GM03348 (cell line): ENCODE measurements around the gene FRMPD1.
"Not testable (repeated sequence)": the region's sequence is repeated elsewhere in the genome, so short reads cannot be mapped to it uniquely, and the experiment has no call there.

Experiments used
- DNase-seq: peaks from one replicate; pipeline ENCODE4 v3.0.0; 2012; ENCODE audit warnings: low spot score

FRMPD1 gene, protein sequence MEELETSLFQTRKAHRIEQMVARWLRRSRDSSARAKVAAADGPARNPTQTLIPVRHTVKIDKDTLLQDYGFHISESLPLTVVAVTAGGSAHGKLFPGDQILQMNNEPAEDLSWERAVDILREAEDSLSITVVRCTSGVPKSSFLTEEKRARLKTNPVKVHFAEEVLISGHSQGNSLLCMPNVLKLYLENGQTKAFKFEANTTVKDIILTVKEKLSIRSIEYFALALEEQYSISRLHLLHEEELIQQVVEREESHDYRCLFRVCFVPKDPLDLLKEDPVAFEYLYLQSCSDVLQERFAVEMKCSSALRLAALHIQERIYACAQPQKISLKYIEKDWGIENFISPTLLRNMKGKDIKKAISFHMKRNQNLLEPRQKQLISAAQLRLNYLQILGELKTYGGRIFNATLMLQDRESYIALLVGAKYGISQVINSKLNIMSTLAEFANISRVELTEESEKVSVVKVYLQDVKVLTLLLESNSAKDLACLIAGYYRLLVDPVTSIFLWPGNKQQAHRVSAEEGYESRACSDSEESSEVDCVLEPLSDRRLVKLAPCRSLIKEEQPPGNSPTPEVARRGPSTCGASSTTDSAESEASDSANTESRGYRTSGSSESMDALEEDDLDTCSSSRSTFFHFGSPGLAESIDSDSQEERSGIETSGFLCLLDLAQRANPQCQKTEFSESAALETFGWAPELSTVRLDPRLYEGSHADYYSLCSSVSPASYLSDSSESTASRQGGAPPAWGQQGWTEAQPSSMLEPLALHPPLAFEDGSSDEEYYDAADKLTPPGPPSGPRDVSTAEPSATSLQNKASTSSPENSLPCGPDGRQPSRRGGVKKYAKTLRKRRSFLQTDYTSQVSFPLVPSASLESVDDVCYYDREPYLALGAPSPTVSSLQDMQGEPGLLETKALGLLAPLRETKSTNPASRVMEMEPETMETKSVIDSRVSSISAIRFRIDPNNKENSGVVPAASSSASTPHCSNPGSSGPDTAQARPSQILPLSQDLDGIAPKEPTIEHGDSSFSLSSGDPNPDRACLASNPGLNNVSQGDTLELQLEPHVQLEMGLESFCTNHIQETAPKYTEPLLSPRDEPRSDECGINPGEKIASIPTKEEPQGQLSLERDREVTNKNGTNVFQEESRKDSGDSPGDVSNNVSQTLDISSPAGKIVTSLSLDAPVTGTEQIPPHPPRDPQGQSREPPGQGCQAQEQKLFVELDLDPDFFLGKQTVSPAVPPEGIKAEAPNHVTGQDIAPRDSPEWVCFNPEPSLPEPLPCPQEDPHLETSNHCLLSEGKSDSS (N-terminal part only)

DNA sequence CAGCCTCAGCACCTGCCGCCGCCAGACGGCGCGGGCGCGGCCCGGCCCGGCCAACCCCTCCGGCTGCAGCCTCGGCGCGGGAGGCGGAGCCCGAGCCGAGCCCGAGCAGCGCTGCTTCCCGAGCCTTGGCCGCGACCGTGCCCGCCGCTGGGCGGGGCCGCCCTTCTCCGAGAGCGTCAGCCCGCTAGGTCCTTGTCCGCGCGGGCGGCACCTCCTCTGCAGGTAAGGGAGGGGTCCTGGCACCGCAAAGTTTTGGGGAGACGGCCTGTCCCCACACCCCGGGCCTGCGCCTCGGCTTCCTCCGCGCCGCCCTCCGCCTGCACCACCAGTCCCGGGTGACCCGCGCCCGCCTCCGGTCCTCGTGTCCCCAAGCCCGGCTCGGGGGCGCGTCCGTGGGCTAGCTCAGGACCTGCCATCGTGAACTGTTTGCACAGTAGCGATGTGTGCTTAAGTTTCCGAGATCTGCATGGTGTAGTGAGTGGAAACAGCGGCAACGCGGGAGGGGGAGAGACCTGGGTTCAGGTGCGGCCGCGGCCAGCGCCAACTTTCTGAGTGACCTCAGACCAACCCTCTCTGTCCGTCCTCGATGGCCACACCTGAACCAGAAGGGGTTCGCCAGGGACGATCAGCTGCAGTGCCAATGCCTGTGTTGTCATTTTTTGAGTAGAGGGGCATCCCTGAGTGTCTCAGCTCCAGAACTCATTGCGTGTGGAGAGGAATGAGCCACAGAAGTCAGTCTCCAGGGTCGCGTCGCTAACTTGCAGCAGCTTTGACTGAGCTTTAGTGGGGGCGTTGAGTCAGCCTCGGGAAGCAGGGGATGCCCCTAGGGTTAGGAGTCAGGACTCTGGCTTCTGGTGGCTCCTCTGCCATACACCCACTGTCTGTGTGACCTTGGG lies at the start of gene FRMPD1:
Gene FRMPD1, plus strand, starts transcription at position 82 of the 896 bp plus-strand sequence. CDS start 41,688 bp downstream, outside the sequence.
- peak; percentile 88 for DNase-seq

DNA sequence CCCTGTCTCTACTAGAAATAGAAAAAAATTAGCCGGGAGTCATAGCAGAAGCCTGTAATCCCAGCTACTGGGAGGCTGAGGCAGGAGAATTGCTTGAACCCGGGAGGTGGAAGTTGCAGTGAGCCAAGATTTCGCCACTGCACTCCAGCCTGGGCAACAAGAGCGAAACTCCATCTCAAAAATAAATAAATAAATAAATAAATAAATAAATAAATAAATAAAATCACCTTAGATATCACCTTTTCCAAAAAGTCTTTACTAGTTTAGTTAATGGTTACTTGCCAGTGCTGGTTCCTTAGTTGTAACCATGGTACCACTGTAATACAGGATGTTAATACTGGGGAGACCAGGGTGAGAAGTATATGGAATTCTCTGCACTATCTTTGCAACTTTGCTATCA lies 48.7 kb upstream of the FRMPD1 start:
- not testable (repeated sequence) for DNase-seq

DNA sequence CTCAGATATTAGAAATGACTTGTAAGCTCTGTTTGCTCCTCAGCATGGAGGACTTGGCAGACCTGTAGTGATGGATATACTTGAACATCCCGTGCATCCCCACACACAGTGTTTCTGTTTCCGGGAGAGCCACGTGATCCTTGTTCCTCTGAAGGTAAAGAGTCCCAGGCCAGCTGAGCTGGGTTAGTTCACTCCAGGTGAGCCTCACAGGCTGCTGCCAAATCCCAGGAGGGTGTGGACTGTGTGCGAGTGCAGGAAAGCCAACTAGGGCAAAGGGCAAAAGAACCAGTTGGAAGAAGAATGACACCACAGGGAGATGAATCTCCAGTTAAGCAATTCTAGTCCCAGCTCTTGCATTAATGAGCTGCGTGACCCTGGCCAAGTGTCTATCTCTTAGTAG lies 47.9 kb upstream of the FRMPD1 start:
- no peak for DNase-seq

DNA sequence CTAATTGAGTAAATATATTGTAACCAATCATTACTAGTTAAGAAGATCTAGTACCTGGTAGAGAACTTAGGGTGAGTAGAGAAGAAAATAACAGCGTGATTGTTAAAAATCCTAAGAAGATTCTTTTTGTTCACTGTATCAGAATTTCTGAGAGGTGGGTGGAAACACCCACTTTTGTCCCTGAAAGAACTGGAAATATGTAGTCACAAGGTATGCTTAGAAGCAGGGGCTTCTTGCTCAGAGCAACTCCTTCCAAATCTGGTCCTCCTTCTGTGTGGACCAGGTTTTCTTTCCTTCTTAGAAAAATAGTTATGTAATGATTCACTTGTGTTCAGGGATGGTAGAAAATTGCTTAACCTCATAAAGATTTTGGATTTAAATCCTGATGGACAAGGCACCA lies 46.5 kb upstream of the FRMPD1 start:
- peak; percentile 13 for DNase-seq

DNA sequence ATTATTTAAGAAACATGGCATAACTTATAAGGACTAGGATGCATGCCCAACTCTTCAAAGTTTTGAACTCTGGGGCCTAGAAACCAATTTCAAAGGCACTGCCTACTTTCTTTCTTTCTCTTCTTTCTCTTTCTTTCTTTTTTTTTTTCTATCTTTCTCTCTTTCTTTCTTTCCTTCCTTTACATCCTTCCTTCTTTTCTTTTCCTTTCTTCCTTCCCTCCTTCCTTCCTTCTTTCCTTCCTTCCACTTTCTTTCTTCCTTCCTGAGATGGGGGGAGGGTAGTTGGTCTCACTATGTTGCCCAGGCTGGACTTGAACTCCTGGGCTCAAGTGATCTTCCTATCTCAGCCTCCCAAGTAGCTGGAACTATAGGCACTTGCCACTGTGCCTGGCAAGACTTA lies 42.5 kb upstream of the FRMPD1 start:
- no peak for DNase-seq

DNA sequence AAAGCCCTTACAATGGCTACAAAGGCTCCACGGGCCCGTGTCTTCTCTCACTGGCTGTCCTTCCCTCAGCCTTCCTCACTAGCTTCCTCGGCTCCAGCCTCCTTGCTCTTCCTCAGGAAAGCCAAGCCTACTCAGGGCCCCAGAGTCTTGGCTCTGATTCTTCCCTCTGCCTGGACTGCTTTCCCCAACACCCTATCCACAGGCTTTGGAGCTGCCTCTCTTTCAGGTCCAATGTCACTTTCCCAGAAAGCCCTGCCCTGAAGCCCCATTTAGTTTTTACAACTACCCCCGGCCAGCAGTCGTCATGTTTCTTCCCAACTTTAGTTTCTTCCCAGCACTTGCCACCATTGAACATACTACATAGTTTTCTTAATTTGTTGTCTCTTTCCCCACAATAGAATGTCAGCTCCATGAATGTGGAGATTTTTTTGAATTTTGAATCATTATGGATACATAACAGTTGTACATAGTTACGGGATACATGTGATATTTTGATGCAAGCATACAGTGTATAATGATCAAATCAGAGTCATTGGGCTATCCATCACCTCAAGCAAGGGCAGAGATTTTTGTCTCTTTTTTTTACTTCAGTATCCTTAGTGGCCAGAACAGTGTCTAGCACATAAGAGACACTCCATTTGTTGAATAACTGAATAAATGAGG lies 40.9 kb upstream of the FRMPD1 start:
- DNase-seq = no peak

DNA sequence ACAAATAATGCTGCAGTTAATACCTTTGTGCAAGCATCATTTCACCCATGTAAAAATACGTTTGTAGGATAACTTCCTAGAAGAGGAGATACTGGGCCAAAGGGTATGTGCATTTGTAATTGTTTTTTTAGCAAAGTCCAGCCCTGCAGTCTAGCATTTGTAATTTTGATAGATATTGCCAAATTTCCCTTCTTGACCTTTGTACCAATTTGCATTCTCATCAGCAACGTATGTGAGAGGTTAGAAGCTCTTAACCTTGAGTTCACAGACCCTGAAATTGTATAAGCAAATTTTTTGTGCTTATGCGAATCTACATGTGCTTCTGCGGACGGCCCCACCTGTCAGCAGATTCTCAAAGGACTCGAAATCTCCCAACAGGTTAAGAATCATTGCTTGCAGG lies 39.7 kb upstream of the FRMPD1 start:
- DNase-seq = no peak

DNA sequence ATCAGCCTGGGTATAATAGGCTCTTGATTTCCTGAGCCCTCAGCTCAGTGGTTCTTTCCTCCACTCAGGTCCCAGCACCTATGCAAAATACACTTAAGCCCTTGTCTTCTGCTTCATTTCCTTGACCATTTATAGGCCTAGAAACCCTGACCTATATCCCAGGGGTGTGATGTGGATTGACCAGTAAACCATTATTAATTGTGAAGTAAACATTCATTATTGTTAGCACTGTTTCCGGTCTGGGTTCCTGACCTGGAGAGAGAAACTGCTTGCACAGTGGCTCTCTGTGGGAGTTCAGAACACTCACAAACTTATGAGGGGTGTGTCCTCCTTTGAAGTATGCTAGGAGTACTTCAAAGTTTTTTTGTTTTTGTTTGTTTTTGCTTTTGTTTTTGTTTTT lies 38.8 kb upstream of the FRMPD1 start:
- no peak for DNase-seq

DNA sequence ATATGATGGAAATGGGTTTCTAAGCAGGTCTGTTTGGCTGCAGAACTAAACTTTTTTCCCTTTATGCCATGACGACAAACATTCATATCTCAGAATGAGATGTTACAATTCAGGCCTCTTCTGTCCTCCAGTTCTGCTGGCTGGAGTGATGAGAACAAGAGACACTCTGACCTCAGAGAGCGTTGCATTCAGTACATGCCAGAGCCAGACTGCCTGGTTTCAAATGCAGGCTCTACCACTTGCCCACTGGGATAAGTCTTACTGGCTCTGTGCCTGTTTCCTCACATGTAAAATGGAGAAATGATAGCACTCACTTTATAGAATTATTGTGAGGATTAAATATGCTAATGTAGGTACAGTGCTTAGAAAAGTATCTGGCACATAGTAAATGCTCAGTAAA lies 33.6 kb upstream of the FRMPD1 start:
- no peak for DNase-seq

DNA sequence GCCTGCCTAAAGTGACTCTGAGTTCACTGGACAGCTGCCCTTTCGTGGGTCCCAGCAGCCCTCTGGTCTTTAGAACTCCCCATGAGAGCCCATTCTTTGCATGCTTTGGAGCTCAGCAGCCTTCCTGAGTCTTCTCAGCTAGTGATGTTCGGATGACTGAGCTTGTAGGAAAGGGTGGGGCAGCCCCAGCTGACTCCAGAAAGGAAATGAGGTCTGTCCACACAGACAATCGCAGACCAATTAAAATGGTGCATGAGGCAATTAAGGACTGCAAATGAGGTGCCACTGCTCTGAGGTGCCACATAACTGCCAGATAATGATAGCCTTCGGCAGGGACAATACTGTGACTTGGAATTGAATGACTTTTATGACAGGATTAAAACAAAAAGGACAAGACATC lies 32.9 kb upstream of the FRMPD1 start:
- DNase-seq = peak; percentile 52

DNA sequence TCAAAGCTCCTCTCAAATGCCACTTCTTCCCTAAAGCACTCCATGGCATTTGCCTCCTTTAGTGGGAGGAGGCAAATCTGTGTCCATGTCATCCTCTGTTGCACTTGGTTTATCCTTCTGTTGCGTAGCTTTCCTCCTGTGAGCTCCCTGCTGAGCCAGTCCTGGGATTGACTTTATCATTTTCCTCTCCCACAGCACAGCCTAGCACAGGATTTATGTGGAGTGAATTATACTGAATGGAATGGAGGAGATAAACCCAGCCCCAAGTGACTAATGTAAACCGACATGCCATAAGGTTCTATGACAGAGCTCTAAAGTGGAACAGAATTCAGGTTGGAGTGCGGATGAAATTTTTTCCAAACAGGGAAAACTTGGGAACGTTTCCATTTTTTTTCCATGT lies 31.9 kb upstream of the FRMPD1 start:
- DNase-seq = peak; percentile 43

DNA sequence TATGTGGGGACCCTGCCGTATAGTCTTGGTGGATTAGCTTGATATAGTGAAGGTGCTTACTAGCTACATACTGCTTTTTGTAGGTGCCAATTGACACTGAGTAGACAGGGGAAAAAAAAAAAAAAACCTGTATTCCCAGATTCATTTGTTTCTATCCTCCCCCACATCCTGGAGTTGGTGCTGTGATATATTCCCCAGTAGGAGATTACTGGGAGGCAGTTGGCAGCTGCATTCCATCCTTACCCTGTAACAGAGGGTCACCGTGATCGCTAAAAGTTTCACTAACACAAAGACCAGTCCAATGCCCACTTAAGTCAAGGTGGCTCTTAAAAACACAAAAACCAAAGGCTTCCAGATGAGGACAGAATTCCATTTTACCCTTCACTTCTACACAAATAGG lies 30.9 kb upstream of the FRMPD1 start:
- no peak for DNase-seq

DNA sequence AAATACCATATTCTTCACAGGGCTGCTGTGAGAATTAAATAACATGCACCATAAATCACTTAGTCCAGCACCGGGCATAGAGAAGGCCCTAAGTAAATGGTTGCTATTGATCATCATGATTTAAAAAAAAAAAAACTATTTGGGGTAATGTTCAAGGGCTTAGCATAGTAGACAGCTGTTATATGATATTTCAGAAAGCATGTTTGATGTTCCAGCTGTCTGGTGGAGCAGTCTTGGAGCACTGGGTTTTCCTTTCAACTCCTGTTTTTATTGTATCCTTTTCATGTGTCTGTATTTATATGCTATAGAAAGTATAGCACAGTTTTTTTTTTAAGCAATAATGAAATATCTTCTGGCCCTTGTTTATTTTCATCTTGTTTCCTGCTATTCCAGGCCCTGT lies 30.4 kb upstream of the FRMPD1 start:
- no peak for DNase-seq

DNA sequence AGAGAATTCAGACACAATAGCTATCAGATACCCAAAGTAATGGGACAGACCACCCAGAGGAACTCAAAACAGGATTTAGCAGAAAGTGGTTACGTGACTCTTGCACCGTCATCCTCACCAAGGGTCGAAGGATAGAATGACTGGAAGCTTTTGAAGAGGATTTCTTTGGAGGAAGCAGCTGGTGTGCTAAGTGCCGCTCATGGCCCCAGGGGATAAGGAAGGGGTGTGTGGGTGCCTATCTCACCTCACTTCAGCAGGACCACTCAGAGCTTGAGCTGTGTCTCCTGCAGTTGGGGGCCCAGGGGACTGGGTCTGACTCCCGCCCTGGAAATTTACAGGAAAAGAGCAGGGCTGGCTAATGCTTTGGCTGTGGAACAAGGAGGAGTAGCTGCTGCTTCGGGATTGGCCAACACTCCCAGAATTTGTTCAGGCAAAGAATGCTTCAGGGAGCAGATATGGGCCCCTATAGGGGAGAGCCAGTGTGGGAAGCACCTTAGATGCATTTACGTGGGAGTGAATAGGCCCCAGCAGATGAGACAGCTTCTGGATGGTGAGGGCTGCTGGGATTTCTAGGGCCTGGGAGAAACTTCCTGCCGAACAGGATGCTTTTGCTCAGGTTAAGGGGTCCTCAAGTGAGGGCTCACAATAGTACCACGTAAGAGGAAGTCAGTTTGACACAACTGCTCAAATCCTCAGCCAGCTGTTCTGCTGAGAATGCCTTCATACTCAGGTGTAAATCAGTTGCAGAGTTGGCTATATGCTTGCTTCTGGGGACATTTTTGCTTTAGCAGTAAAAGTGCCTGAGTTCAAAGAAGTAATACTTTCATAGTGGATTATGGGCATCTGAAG lies 29.3 kb upstream of the FRMPD1 start:
- no peak for DNase-seq

DNA sequence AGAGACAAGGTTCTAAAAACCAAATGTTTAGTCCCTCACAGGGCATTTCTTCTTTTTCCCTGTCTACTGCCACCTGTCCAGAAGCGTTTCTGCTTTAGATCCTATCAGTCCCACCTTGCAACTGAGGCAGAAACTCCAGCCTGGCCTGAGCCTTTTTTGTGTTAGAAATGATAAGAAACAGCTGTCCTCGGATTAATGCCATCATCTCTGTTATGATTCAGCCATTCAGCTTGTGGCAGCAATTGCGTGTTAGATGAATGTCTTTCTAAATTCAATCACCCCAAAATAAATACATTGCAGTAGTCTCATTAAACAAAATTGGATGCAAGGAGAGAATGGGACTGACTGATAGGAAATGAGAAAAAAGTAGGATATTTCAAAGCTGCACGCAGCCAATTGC lies 28.3 kb upstream of the FRMPD1 start:
- DNase-seq = peak; percentile 40

DNA sequence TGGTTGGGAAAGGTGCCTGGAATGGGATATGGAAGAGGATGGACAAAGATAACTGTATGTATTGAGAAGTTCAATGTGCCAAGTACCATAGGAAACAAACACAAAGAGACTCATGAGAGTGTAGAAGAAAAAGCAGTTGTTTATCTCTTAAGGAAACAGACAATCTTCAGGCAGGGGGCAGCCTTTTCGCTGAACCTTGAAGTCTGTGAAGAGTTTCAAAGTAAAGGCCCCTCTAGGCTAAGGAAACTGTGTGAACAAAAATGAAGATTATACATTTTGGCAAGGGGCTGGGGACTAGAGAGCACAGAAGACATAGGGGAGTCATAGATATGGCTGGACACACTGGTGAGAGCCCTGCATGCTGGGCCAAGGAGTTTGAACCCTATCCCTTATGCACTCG lies 27.5 kb upstream of the FRMPD1 start:
- no peak for DNase-seq

DNA sequence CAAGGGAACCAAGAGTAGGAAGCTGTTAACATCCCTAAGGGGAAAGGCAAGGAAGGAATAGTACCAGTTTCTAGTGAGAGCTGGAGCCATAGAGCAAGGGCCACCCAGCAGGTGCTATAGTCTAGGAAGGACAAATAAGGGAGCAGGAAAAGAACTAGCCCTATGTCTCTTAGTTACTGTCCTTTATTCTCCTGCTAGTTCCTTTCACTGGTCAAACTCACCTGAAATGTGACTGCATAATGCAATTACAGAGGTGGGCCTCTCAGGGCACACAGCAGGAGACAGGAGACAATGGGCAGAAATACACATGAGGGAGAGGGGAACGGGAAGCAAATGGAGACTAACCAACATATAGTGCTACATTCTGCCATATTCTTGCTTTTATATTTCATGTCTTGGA lies 26.7 kb upstream of the FRMPD1 start:
- no peak for DNase-seq

DNA sequence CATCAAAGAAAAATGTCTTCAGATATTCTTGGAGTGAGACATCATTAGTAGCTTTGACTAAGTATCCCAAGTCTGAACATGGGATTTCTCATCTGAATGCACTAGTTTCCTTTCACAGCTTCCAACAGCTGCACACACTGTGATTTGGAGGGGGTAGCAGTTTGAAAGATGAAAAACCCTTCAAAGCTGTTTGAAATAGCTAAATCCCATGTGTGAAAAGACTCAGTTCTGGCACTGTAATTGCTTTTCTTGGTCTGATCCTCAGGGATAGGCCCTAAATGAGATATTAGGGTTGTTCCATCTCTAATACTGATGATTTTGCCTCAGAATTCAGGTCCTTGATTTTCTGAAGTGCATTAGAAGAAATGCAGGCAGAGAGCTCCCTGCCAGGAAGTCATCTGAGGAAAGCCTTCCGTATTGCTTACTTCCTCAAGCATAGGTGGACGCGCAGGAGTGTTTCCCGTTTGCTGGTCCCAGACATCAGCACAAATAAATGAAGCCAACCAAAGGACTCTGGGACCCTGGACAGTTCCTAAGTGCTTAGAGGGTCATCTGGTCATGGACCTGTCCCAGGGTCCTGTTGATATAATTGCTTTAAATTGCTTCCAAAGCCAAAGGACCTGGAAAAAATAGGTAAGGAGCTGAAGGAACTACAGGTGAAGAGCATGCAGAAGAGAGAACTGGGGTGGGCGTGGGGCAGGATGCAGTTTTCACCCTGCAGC lies 25.6 kb upstream of the FRMPD1 start:
- no peak for DNase-seq

DNA sequence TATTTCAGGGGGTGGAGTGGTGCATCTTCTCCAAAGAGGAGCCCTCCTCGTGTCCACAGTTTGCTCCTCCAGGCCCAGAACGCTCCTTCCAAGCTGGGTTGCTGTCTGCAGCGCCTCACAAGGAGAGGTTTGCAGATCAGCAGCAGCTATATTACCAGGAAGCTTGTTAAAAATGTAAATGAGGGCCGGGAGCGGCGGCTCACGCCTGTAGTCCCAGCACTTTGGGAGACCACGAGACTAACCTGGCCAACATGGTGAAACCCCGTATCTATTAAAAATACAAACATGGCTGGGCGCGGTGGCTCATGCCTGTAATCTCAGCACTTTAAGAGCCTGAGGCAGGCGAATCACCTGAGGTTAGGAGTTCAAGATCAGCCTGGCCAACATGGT lies 25.0 kb upstream of the FRMPD1 start:
- no peak for DNase-seq
